ENCODE measurements around the gene MKNK1. TPM values are rescaled to one million over a fixed set of nuclear protein-coding genes. Genes with fewer than 3 reads are reported as not detected.

The MKNK1 gene
- total RNA-seq, 1 donor from 2014 or later: 22.6 TPM

- TF ChIP-seq CTCF (IDR thresholded peaks at IDR 0.05; ENCODE audit: insufficient read depth, low read length, poor library complexity, severe bottlenecking): no peak
Observed at GRCh38 chr1:46569884-46570725, 34.0 kb downstream of the MKNK1 start.

DNA sequence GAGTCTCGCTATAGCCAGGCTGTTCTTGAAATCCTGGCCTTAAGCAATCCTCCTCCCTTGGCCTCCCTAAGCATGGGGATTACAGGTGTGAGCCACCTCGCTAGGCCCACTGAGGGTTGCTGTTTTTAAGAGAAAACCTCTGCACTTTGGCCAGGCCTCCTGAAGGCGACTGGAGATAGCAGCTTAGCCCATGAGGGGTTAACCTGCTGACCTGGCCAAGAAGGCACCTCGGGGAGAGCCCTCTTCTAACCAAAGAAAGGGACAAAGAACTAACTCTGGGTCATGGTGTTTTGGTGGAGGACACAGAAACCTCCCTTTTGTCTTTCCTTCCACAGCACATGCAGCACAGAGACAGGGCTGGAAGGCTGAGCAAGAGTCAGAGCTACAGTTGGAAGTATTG is 35.0 kb downstream of the MKNK1 start:
- no peak for TF ChIP-seq CTCF (IDR thresholded peaks at IDR 0.05; ENCODE audit: insufficient read depth, low read length, poor library complexity, severe bottlenecking)
- Histone ChIP-seq H3K4me3 (ENCODE audit: low read depth, low read length) (no peak overlapping the region), H3K27me3 (ENCODE audit: control insufficient read depth, insufficient read depth, low read length) (no peaks in the 10 kb centered on the region), H3K36me3 (ENCODE audit: control insufficient read depth, insufficient read depth, low read length) (no peaks in the 10 kb centered on the region)
- no peak for DNase-seq (ENCODE audit: low read depth)

More at GRCh38 chr1:46569884-46570725, 34.0 kb downstream of the MKNK1 start:
- no peaks in the 10 kb centered on the region for H3K27me3 ChIP-seq (ENCODE audit: control insufficient read depth, insufficient read depth, low read length)
- no peaks in the 10 kb centered on the region for H3K36me3 ChIP-seq (ENCODE audit: control insufficient read depth, insufficient read depth, low read length)
- H3K4me3 ChIP-seq (ENCODE audit: low read depth, low read length): no peak overlapping the region
- no peak for DNase-seq (ENCODE audit: low read depth)

DNA sequence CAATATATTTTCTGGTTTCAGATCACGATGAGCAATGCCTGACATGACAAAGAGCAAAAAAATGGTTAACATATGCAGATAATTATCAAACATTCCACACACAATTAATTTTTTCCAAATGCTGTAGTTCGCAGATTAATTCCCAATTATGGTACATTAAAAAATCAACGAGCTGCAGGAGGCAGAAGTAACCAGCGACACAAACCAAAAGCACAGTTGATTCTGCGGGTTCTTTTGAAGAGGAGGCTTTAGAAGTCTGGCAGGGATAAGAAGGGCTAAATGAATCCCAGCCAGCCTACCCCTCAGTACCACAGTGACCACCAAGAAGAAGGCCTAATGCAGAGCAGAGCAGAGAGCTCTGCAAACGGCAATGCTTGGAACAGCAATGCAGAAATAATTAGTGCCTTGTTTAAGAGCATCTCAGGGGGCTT is 35.6 kb downstream of the MKNK1 start:
- H3K36me3 ChIP-seq (ENCODE audit: control insufficient read depth, insufficient read depth, low read length): no peaks in the 10 kb centered on the region
- no peak for DNase-seq (ENCODE audit: low read depth)
- no peak overlapping the region for H3K4me3 ChIP-seq (ENCODE audit: low read depth, low read length)
- no peak for TF ChIP-seq CTCF (IDR thresholded peaks at IDR 0.05; ENCODE audit: insufficient read depth, low read length, poor library complexity, severe bottlenecking)
- no peaks in the 10 kb centered on the region for H3K27me3 ChIP-seq (ENCODE audit: control insufficient read depth, insufficient read depth, low read length)

- Histone ChIP-seq H3K4me3 (ENCODE audit: low read depth, low read length) (no peak overlapping the region), H3K36me3 (ENCODE audit: control insufficient read depth, insufficient read depth, low read length) (no peaks in the 10 kb centered on the region), H3K27me3 (ENCODE audit: control insufficient read depth, insufficient read depth, low read length) (no peaks in the 10 kb centered on the region)
- no peak for TF ChIP-seq CTCF (IDR thresholded peaks at IDR 0.05; ENCODE audit: insufficient read depth, low read length, poor library complexity, severe bottlenecking)
- DNase-seq (ENCODE audit: low read depth): no peak
Observed at GRCh38 chr1:46563341-46563740, 40.7 kb downstream of the MKNK1 start.

- DNase-seq (ENCODE audit: low read depth): no peak
- Histone ChIP-seq H3K4me3 (ENCODE audit: low read depth, low read length) (no peak overlapping the region), H3K36me3 (ENCODE audit: control insufficient read depth, insufficient read depth, low read length) (no peaks in the 10 kb centered on the region), H3K27me3 (ENCODE audit: control insufficient read depth, insufficient read depth, low read length) (no peaks in the 10 kb centered on the region)
- TF ChIP-seq CTCF (IDR thresholded peaks at IDR 0.05; ENCODE audit: insufficient read depth, low read length, poor library complexity, severe bottlenecking): no peak
Observed at GRCh38 chr1:46562498-46562897, 41.6 kb downstream of the MKNK1 start.

DNA sequence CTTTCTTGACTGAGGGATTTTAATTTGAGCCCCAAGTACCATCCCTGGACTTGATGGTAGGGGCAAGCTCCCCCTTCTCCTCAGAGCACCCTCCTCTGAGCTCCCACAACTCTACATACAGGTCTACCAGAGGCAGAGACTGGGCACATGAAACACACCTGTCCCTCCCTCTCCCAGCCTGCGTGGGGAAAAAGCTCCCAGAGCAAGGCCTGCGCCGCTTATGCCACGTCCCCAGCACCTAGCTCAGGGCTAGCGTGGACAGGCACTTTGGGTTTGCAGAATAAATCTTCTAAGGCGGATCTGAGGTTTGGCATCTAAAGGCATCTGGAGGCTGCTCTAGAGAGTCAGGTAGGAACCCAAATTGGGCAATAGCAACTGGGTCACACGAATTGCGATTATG is 45.1 kb downstream of the MKNK1 start:
- Histone ChIP-seq H3K36me3 (ENCODE audit: control insufficient read depth, insufficient read depth, low read length) (no peaks in the 10 kb centered on the region), H3K4me3 (ENCODE audit: low read depth, low read length) (no peak overlapping the region), H3K27me3 (ENCODE audit: control insufficient read depth, insufficient read depth, low read length) (no peaks in the 10 kb centered on the region)
- DNase-seq (ENCODE audit: low read depth): no peak
- no peak for TF ChIP-seq CTCF (IDR thresholded peaks at IDR 0.05; ENCODE audit: insufficient read depth, low read length, poor library complexity, severe bottlenecking)
